Measurements from ENCODE around the gene PRR36.

Gene PRR36

DNA sequence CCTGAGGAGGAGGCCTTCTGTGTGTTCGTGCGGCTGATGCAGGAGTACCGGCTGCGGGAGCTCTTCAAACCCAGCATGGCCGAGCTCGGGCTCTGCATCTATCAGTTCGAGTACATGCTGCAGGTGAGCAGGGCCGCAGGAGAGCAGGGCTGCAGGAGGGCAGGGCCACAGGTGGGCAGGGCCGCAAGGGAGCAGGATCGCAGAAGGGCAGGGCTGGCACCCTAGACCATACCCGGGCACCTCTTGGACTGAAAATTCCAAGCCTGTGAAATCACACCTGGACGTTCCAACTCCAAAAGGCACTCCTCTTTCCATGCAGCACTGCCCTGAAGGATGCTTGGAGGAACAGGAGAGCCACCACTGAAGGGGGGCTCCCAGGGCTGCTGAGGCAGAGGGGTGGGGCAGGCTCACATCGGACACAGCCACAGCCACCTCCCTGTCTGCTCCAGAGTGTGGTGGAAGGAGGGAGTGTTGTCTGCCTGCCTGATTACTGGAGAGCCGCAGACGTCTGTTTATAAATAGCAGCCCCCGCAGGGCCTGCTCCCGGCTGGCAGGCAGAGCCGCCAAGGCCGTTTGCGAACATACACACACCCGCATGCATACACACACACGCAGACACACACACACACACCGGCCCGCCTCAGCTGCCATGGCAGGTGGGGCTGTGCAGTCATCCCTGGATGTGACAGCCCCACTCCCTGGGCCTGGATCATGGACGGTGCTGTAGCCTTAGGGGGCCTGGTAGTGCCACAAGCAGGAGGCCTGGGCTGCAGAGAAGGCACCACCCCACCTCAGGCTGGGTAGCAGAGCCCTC is 24.0 kb downstream of the PRR36 start:
- no peak overlapping the region for H3K4me3 ChIP-seq (ENCODE audit: low read depth, low read length)
- DNase-seq (ENCODE audit: low read depth), result no peak
- TF ChIP-seq, protein P1, sequence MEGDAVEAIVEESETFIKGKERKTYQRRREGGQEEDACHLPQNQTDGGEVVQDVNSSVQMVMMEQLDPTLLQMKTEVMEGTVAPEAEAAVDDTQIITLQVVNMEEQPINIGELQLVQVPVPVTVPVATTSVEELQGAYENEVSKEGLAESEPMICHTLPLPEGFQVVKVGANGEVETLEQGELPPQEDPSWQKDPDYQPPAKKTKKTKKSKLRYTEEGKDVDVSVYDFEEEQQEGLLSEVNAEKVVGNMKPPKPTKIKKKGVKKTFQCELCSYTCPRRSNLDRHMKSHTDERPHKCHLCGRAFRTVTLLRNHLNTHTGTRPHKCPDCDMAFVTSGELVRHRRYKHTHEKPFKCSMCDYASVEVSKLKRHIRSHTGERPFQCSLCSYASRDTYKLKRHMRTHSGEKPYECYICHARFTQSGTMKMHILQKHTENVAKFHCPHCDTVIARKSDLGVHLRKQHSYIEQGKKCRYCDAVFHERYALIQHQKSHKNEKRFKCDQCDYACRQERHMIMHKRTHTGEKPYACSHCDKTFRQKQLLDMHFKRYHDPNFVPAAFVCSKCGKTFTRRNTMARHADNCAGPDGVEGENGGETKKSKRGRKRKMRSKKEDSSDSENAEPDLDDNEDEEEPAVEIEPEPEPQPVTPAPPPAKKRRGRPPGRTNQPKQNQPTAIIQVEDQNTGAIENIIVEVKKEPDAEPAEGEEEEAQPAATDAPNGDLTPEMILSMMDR (conservative IDR thresholded peaks at IDR 0.05; ENCODE audit: low read depth, low read length), result no peak

DNA sequence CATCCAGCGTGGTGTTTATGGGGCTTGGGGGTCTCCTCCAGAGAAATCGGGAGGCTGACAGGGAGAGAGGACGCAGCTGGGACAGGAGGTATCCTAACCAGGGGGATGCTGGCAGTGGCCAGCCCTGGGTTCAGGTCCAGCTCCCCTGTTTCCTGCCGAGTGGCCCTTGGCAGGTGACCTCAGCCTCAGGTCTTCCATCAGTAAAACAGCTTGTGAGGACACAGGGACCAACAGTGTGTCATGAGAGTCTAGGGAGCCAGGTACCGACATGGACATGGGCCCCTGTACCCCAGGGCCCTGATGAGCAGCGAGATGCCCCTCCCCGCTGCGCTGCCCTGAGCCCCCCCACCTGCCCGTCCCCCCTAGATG is 24.6 kb downstream of the PRR36 start:
- TF ChIP-seq, protein P1 (conservative IDR thresholded peaks at IDR 0.05; ENCODE audit: low read depth, low read length), result no peak
- DNase-seq (ENCODE audit: low read depth), result no peak
- no peak overlapping the region for H3K4me3 ChIP-seq (ENCODE audit: low read depth, low read length)

DNA sequence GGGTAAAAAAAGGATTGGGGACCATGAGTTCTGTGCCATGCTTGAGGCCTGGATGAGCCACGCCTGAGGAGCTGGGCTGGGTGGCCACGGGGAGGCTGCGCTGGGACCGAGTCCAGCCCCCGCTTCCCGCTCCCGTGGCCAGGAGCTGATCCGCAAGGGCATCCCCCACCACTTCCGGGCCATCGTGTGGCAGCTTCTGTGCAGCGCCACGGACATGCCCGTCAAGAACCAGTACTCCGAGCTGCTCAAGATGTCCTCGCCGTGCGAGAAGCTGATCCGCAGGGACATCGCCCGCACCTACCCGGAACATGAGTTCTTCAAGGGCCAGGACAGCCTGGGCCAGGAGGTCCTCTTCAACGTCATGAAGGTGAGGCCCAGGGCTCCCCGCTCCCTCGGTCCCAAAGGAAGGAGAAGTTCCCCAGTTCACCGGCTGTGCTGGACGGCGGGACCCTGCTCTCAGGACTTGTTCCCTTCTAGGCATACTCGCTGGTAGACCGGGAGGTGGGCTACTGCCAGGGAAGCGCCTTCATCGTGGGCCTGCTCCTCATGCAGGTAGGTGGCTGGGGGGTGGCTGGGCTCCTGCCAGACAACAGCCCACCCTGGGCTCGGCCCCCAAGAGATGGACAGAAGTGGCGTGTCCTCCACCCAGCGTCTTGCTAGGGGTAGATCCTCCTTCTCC is 25.3 kb downstream of the PRR36 start:
- H3K4me3 ChIP-seq (ENCODE audit: low read depth, low read length), result no peak overlapping the region
- no peak for DNase-seq (ENCODE audit: low read depth)
- TF ChIP-seq, protein P1 (conservative IDR thresholded peaks at IDR 0.05; ENCODE audit: low read depth, low read length), result no peak

DNA sequence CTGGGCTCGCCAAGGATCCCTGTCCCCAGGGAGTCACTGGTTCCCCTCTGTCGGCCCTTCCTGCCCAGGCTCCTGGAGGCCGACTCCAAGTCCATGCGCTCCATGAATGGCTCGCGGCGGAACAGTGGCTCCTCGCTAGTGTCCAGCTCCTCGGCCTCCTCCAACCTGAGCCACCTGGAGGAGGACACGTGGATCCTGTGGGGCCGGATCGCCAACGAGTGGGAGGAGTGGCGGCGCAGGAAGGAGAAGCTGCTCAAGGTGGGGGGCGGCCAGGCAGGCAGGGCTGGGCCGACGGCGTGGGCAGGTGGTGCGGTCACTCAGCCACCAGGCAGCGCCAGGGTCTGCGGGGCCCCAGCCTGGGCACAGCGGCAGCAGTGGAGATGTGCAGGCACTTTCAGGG is 26.5 kb downstream of the PRR36 start:
- TF ChIP-seq, protein P1 (conservative IDR thresholded peaks at IDR 0.05; ENCODE audit: low read depth, low read length), result no peak
- H3K4me3 ChIP-seq (ENCODE audit: low read depth, low read length), result no peak overlapping the region
- no peak for DNase-seq (ENCODE audit: low read depth)

DNA sequence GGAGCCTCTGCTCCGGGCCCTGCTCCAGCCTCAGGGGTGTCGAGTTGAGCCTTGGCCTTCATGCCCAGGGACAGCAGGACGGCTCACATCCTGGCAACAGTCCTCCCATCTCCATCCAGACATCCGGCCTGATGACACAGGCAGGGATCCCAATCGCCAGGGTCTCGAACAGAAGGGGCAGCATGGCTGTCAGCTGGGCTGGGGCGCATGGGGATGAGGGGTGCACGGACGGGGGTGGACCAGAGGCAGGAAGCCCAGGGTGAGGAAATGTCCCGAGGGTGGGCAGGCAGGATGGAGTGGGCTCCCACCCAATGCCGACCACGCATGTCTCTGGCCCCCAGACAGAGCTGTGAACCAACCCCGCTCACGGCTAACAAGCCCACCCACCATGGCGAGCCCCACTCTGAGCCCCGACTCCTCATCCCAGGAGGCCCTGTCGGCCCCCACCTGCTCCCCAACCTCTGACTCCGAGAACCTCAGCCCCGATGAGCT is 28.0 kb downstream of the PRR36 start:
- TF ChIP-seq, protein P1 (conservative IDR thresholded peaks at IDR 0.05; ENCODE audit: low read depth, low read length), result no peak
- DNase-seq (ENCODE audit: low read depth), result no peak
- H3K4me3 ChIP-seq (ENCODE audit: low read depth, low read length), result no peak overlapping the region

DNA sequence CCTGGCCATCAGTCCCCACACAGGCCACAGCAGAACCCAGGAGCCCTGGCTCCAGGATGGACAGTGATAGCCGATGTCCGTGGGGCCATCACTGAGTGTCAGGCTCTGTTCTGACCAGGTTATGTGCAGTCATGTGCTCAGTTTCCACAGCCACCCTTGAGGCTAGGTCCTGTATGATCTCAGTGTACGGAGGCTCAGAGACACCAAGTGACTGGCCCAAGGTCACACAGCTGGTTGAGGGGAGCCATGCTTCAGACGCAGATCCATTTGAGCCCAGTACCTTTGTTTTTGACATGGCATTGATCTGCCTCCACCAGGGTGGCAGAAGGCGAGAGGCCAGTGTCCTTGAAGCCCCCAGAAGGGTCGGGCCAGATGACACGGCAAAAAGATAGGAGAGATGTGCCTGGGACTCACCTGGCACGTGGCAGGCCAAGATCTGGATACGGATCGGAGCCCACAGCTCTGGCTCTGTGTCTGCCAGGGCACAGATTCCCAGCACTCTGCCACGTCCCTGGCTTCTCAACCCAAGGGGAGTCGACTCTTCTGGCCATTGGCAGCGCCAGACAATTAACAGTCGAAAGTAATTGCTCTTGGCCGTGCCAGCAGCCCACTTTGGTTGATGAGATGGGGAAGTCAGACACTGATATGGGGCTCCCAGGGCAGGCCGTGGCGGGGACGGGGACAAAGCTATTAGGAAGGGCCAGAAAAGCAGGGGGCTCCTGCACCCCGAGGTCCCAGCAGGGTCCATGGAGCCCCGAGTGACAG is 28.6 kb downstream of the PRR36 start:
- no peak overlapping the region for H3K4me3 ChIP-seq (ENCODE audit: low read depth, low read length)
- no peak for DNase-seq (ENCODE audit: low read depth)
- TF ChIP-seq, protein P1 (conservative IDR thresholded peaks at IDR 0.05; ENCODE audit: low read depth, low read length), result no peak

All from choroid plexus epithelial cell (primary cell).